HCT116 (cell line): Measurements from ENCODE around the gene FLRT1. TPM values are rescaled to one million over a fixed set of nuclear protein-coding genes. Genes with fewer than 3 reads are reported as not detected.

ENCODE experiments used
- ATAC-seq: fragments of 200-7000 bp; cut with Tn5 transposase; 2 replicates; pipeline ENCODE4 v1.9.1; 2020; ENCODE audit warnings: mild to moderate bottlenecking, moderate library complexity
- BruUV-seq: library from RNA; stranded (reverse); fragments of 400-500 nt; replicated peaks from 2 replicates; lab custom pipeline; 2021; lab: Mats Ljungman, UMichigan
- CTCF ChIA-PET: fragments of 300-600 bp; sonication (Branson Sonifier 250); formaldehyde crosslinking; loops from one replicate; lab custom pipeline; 2021; ENCODE audit warnings: antibody characterized with exemption; lab: Charles Lee
- POLR2A ChIA-PET: fragments of 300-600, 350-600 bp; sonication (Branson Sonifier 250); formaldehyde crosslinking; loops from one replicate; lab custom pipeline; 2021; ENCODE audit warnings: antibody characterized with exemption; lab: Charles Lee
- RAD21 ChIA-PET, 2 experiments: fragments of 300-600 bp; sonication (Branson Sonifier 250); formaldehyde crosslinking; loops; one replicate each; lab custom pipeline; 2023; ENCODE audit warnings: low total read pairs in 2 of 2; ENCODE audit not compliant: uncharacterized antibody in 2 of 2, unreplicated experiment in 2 of 2, low non-redundant PET in 1 of 2; lab: Charles Lee
- DNase-seq: peaks from one replicate; pipeline ENCODE4 v3.0.0-alpha.2; 2010; ENCODE audit warnings: low read depth, low spot score
- H2AFZ ChIP-seq: fragments of 200-600 bp; shearing (Covaris generic), sonication (generic); 2 replicates; pipeline ENCODE4 v1.6.1; 2017; ENCODE audit warnings: low read depth, mixed run types, mixed read lengths, antibody characterized with exemption, low read length; ENCODE audit not compliant: poor library complexity, severe bottlenecking
- H3K27ac ChIP-seq: 2 replicates; pipeline ENCODE4 v1.5.1; 2012; ENCODE audit warnings: low read depth, low read length
- H3K27me3 ChIP-seq: fragments of 200-600 bp; sonication (generic); 2 replicates; pipeline ENCODE4 v1.6.1; 2016; ENCODE audit warnings: mixed run types, low read length, mixed read lengths; ENCODE audit not compliant: insufficient read depth
- H3K36me3 ChIP-seq, 2 experiments: fragments of 200-500 bp in 1 of 2; fragments of 200-600 bp in 1 of 2; sonication (Bioruptor generic) in 1 of 2; sonication (generic) in 1 of 2; 2 replicates each; pipeline versions ENCODE4 v1.5.1 to v1.6.1; 2014 to 2016; ENCODE audit warnings: low read length in 2 of 2, inconsistent platforms in 1 of 2, mixed read lengths in 1 of 2, mixed run types in 1 of 2; ENCODE audit not compliant: insufficient read depth in 2 of 2, control insufficient read depth in 1 of 2
- H3K4me1 ChIP-seq, 2 experiments: fragments of 200-600 bp in 1 of 2; sonication (generic) in 1 of 2; 2 replicates each; pipeline versions ENCODE4 v1.5.1 to v1.6.1; 2012 to 2017; ENCODE audit warnings: low read length in 2 of 2, inconsistent platforms in 1 of 2, mild to moderate bottlenecking in 1 of 2, mixed read lengths in 1 of 2, mixed run types in 1 of 2, moderate library complexity in 1 of 2; ENCODE audit not compliant: insufficient read depth in 2 of 2, control insufficient read depth in 1 of 2
- H3K4me2 ChIP-seq: fragments of 200-600 bp; sonication (generic); 2 replicates; pipeline ENCODE4 v1.6.1; 2017; ENCODE audit warnings: mixed run types, low read length, mixed read lengths
- H3K4me3 ChIP-seq, 2 experiments: fragments of 200-600 bp in 1 of 2; sonication (generic) in 1 of 2; replicated peaks in 1 of 2; 2 replicates each; pipeline ENCODE4 v1.5.1; 2011 to 2016; ENCODE audit warnings: low read length in 2 of 2, control low read depth in 1 of 2, low read depth in 1 of 2, mild to moderate bottlenecking in 1 of 2, mixed read lengths in 1 of 2, mixed run types in 1 of 2
- H3K79me2 ChIP-seq: fragments of 200-600 bp; sonication (generic); 2 replicates; pipeline ENCODE4 v1.6.1; 2017; ENCODE audit warnings: mild to moderate bottlenecking, mixed run types, low read length, moderate library complexity, mixed read lengths; ENCODE audit not compliant: insufficient read depth
- H3K9ac ChIP-seq: fragments of 200-600 bp; sonication (generic); 2 replicates; pipeline ENCODE4 v1.6.1; 2016; ENCODE audit warnings: low read length, mixed read lengths
- H3K9me2 ChIP-seq: fragments of 200-600 bp; sonication (generic), shearing (Covaris generic); 2 replicates; pipeline ENCODE4 v1.6.1; 2017; ENCODE audit warnings: mixed run types, mild to moderate bottlenecking, moderate library complexity; ENCODE audit not compliant: insufficient read depth
- H3K9me3 ChIP-seq, 2 experiments: fragments of 200-500 bp in 1 of 2; fragments of 200-600 bp in 1 of 2; sonication (Bioruptor generic) in 1 of 2; sonication (generic) in 1 of 2; 2 replicates each; pipeline ENCODE4 v1.6.1; 2014 to 2017; ENCODE audit warnings: low read length in 2 of 2, mixed read lengths in 2 of 2, inconsistent platforms in 1 of 2, low read depth in 1 of 2, mild to moderate bottlenecking in 1 of 2, mixed run types in 1 of 2, moderate library complexity in 1 of 2; ENCODE audit not compliant: control insufficient read depth in 1 of 2, insufficient read depth in 1 of 2
- H4K20me1 ChIP-seq: fragments of 200-600 bp; sonication (generic), shearing (Covaris generic); 2 replicates; pipeline ENCODE4 v1.6.1; 2017; ENCODE audit warnings: mixed run types, mild to moderate bottlenecking, moderate library complexity; ENCODE audit not compliant: insufficient read depth
- ATF3 ChIP-seq: IDR thresholded peaks from 2 replicates; pipeline ENCODE4 v1.6.1; 2012
- CBX3 ChIP-seq: IDR thresholded peaks from 2 replicates; pipeline ENCODE4 v1.6.1; 2012; ENCODE audit warnings: low read depth
- CTCF ChIP-seq, 3 experiments: fragments of 200-600 bp in 1 of 3; sonication (generic) in 1 of 3; IDR thresholded peaks in 2 of 3; conservative IDR thresholded peaks in 1 of 3; 2 replicates each; pipeline ENCODE4 v1.5.1; 2012 to 2017; ENCODE audit warnings: low read depth in 2 of 3, low read length in 2 of 3, antibody characterized with exemption in 1 of 3, borderline replicate concordance in 1 of 3, control low read depth in 1 of 3, mild to moderate bottlenecking in 1 of 3, mixed read lengths in 1 of 3, mixed run types in 1 of 3, moderate library complexity in 1 of 3; ENCODE audit not compliant: insufficient read depth in 1 of 3
- EGR1 ChIP-seq: IDR thresholded peaks from 2 replicates; pipeline ENCODE4 v1.6.1; 2012; ENCODE audit warnings: low read depth
- ELF1 ChIP-seq: IDR thresholded peaks from 2 replicates; pipeline ENCODE4 v1.6.1; 2012; ENCODE audit warnings: low read depth, borderline replicate concordance
- EZH2phosphoT487 ChIP-seq: fragments of 200-600 bp; IDR thresholded peaks from 2 replicates; pipeline ENCODE4 v1.6.1; 2018; ENCODE audit warnings: antibody characterized with exemption, borderline replicate concordance
- FOSL1 ChIP-seq: IDR thresholded peaks from 2 replicates; pipeline ENCODE4 v1.6.1; 2012; ENCODE audit warnings: low read depth
- JUND ChIP-seq: IDR thresholded peaks from 2 replicates; pipeline ENCODE4 v1.6.1; 2012
- POLR2A ChIP-seq: IDR thresholded peaks from 2 replicates; pipeline ENCODE4 v1.7.0; 2011; ENCODE audit warnings: borderline replicate concordance; ENCODE audit not compliant: insufficient read depth, insufficient read length; ENCODE audit errors: extremely low read depth
- POLR2AphosphoS5 ChIP-seq: IDR thresholded peaks from 2 replicates; pipeline ENCODE4 v1.6.1; 2011; ENCODE audit warnings: mild to moderate bottlenecking, low read depth, low read length, moderate library complexity
- RAD21 ChIP-seq: IDR thresholded peaks from 2 replicates; pipeline ENCODE4 v1.6.1; 2012; ENCODE audit warnings: low read depth, mild to moderate bottlenecking
- SIN3A ChIP-seq: IDR thresholded peaks from 2 replicates; pipeline ENCODE4 v1.6.1; 2012; ENCODE audit warnings: low read depth
- TCF7L2 ChIP-seq: IDR thresholded peaks from 2 replicates; pipeline ENCODE4 v1.7.0; 2011; ENCODE audit warnings: borderline replicate concordance, inconsistent platforms; ENCODE audit not compliant: insufficient read depth, insufficient read length; ENCODE audit errors: extremely low read depth
- YY1 ChIP-seq: IDR thresholded peaks from 2 replicates; pipeline ENCODE4 v1.6.1; 2011; ENCODE audit warnings: low read length, low read depth, moderate library complexity, mild to moderate bottlenecking; ENCODE audit not compliant: insufficient replicate concordance; ENCODE audit errors: extremely low read depth
- ZBTB33 ChIP-seq: IDR thresholded peaks from 2 replicates; pipeline ENCODE4 v1.6.1; 2011; ENCODE audit warnings: mild to moderate bottlenecking, low read length, moderate library complexity; ENCODE audit not compliant: insufficient replicate concordance; ENCODE audit errors: extremely low read depth
- ZFX ChIP-seq: fragments of 450-650 bp; IDR thresholded peaks from 2 replicates; pipeline ENCODE4 v1.6.1; 2017
- ZNF274 ChIP-seq: fragments of 200-500 bp; sonication (Bioruptor generic); IDR thresholded peaks from 2 replicates; pipeline ENCODE4 v1.6.1; 2014; ENCODE audit warnings: mild to moderate bottlenecking, low read depth, low read length, inconsistent platforms
- intact Hi-C: fragments of 100-400 bp; cut with micrococcal nuclease; formaldehyde crosslinking; loops from 2 replicates; pipeline ENCODE4 v1.10.0; 2022
- total RNA-seq: library from RNA; stranded (reverse); gene quantifications from one replicate; pipeline ENCODE4 v1.2.1, GENCODE V29; 2021; ENCODE audit not compliant: unreplicated experiment

Gene FLRT1
- total RNA-seq, 1 experiment from 2014 or later = 0.15 TPM

GRCh38 chr11:64068705-64069400, 33.1 kb downstream of the FLRT1 start:
- H3K36me3 ChIP-seq = no peaks in the 10 kb centered on the region
- no peak overlapping the region for H3K27ac ChIP-seq
- ChIA-PET RAD21 (no interaction called here), POLR2A (no interaction called here), CTCF (no interaction called here)
- no TSS peak for BruUV-seq
- H3K4me2 ChIP-seq = no peak overlapping the region
- no peaks in the 10 kb centered on the region for H3K4me1 ChIP-seq
- H3K79me2 ChIP-seq = no peaks in the 10 kb centered on the region
- TF ChIP-seq CBX3 (no peak), YY1 (no peak), FOSL1 (no peak), POLR2AphosphoS5 (no peak), SIN3A (no peak), RAD21 (no peak), CTCF (IDR thresholded peaks at IDR 0.05 in 2 of 3, conservative IDR thresholded peaks at IDR 0.05 in 1 of 3; ENCODE audit: borderline replicate concordance in 1 of 3, insufficient read depth in 1 of 3, low read depth in 2 of 3, low read length in 2 of 3) (no peak), EGR1 (no peak), ATF3 (no peak), EZH2phosphoT487 (no peak), JUND (no peak), POLR2A (no peak), ZFX (no peak), ELF1 (no peak), ZBTB33 (no peak), ZNF274 (no peak), TCF7L2 (no peak)
- no peak overlapping the region for H2AFZ ChIP-seq
- ATAC-seq = no peak
- no peak overlapping the region for H3K4me3 ChIP-seq
- no peak overlapping the region for H3K9ac ChIP-seq
- no peaks in the 10 kb centered on the region for H4K20me1 ChIP-seq
- no peaks in the 10 kb centered on the region for H3K27me3 ChIP-seq
- intact Hi-C loops = no loop called here
- H3K9me2 ChIP-seq = no peaks in the 10 kb centered on the region
- no peaks in the 10 kb centered on the region for H3K9me3 ChIP-seq
- no peak for DNase-seq
